ENCODE measurements around the gene ACACA. TPM values are rescaled to one million over a fixed set of nuclear protein-coding genes. Genes with fewer than 3 reads are reported as not detected.

ACACA gene
- total and polyA plus RNA-seq, 5 experiments from 2014 or later: 5.7 to 15.2 (median 9.0) TPM

GRCh38 chr17:37221865-37222264 is 184.8 kb downstream of the ACACA start:
- peaks cover 0 to 64% (median 7%) of the 10 kb centered on the region in 3 donors for H3K36me3 Mint-ChIP-seq
- H3K27me3 Mint-ChIP-seq: no peaks in the 10 kb centered on the region
- no peaks in the 10 kb centered on the region for H3K4me1 Mint-ChIP-seq
- POLR2A ChIA-PET: no interaction called here
- no peaks in the 10 kb centered on the region for H3K9me3 Mint-ChIP-seq
- peak overlapping the region in 1 of 10 donors; percentile 35 for H3K27ac Mint-ChIP-seq
- H3K4me3 Mint-ChIP-seq: no peak overlapping the region
- no peak for ATAC-seq
- DNase-seq: no peak

DNA sequence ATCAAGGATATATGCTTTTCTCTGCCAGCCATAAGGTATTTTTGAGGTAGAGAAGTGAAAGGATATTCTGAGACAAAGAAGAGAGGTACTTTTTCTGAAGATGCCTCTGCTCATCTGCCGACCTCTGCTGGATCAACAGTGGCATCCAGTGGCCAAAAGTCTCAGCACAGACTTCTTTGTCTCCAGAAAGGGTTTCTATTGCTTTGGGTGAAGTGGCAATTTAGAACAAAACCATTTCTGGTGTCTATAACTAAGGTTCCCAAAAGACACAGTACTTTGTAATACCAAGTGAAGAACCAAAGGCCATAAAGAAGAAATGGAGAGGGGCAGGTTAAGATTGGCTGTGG is 186.1 kb downstream of the ACACA start:
- H3K4me1 Mint-ChIP-seq: no peaks in the 10 kb centered on the region
- peaks cover 0 to 64% (median 8%) of the 10 kb centered on the region in 3 donors for H3K36me3 Mint-ChIP-seq
- peak in 3 of 10 donors; percentile 2 to 11 (median 7) for DNase-seq
- no peaks in the 10 kb centered on the region for H3K9me3 Mint-ChIP-seq
- peak overlapping the region in 3 of 10 donors; percentile 16 to 85 (median 27) for H3K27ac Mint-ChIP-seq
- POLR2A ChIA-PET: no interaction called here
- H3K4me3 Mint-ChIP-seq: no peak overlapping the region
- H3K27me3 Mint-ChIP-seq: no peaks in the 10 kb centered on the region
- ATAC-seq: no peak

DNA sequence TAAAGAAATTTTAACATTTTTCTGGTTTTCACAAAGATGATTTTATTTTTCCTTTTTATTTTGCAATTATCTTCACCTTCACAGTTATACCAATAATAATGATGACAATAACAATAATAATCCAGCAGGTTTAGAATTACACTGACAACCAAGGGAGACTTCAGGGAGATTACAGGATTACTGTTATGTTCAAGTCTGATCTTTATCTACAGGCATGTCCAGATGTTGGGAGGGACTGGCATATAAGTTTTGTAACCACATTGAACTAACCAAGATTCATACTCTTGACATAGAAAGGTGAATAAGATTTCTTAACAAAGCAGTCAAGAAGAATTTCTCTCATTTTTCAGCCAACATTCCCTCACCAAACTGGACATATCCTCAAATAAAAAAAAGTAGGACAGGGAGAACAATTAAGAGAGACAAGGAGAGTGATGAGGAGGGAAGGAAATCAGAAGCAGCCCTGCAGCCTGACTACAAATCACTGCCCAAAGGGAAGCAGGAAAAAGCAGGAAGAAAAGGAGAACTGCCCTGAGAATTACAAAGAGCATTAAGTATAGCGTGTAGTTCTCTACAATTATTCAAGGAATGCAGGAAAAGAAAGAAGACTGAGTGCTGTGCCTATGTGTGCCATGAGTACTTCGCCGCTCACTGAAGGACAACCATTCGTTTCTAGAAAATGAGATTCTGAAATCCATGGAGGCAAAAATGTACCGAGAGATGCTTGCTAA is 186.6 kb downstream of the ACACA start:
- H3K36me3 Mint-ChIP-seq: peaks cover 0 to 62% (median 8%) of the 10 kb centered on the region in 3 donors
- no peaks in the 10 kb centered on the region for H3K4me1 Mint-ChIP-seq
- no peak for DNase-seq
- no peaks in the 10 kb centered on the region for H3K27me3 Mint-ChIP-seq
- H3K4me3 Mint-ChIP-seq: no peak overlapping the region
- H3K9me3 Mint-ChIP-seq: no peaks in the 10 kb centered on the region
- ATAC-seq: no peak
- H3K27ac Mint-ChIP-seq: peak overlapping the region in 2 of 10 donors; percentile 27 to 85
- POLR2A ChIA-PET: no interaction called here

DNA sequence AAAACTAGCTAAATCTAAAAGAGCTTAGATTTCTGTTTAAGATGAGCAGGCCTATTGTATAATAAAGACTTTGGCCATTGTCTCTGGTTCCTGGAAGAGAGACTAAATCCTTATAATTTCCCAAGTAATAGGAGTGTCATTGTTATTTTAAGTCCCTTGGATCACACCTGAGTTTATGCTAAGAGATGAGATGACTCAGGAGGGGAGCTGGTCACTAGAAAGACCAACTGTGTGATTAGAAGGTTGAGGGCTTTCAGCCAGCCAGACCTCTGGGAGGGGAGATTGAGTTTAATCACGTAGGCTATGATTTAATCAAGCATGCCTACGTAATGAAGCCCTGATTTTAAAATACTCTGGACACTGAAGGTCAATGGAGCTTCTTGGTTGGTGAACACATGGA is 187.8 kb downstream of the ACACA start:
- Mint-ChIP-seq H3K36me3 (peaks cover 0 to 68% (median 8%) of the 10 kb centered on the region in 3 donors), H3K27ac (peak overlapping the region in 1 of 10 donors; percentile 28), H3K4me3 (no peak overlapping the region), H3K27me3 (no peaks in the 10 kb centered on the region), H3K9me3 (no peaks in the 10 kb centered on the region), H3K4me1 (no peaks in the 10 kb centered on the region)
- POLR2A ChIA-PET: no interaction called here
- ATAC-seq (no peak), DNase-seq (no peak)

- no peak for DNase-seq
- no peaks in the 10 kb centered on the region for H3K4me1 Mint-ChIP-seq
- no peaks in the 10 kb centered on the region for H3K27me3 Mint-ChIP-seq
- no peak overlapping the region for H3K4me3 Mint-ChIP-seq
- ATAC-seq: no peak
- peaks cover 0 to 58% (median 7%) of the 10 kb centered on the region in 3 donors for H3K36me3 Mint-ChIP-seq
- H3K9me3 Mint-ChIP-seq: no peaks in the 10 kb centered on the region
- POLR2A ChIA-PET: no interaction called here
- H3K27ac Mint-ChIP-seq: no peak overlapping the region
Measured at GRCh38 chr17:37214416-37214815, 192.2 kb downstream of the ACACA start.

GRCh38 chr17:37213927-37214326 is 192.7 kb downstream of the ACACA start:
- DNase-seq (no peak), ATAC-seq (no peak)
- Mint-ChIP-seq H3K4me1 (no peaks in the 10 kb centered on the region), H3K27me3 (no peaks in the 10 kb centered on the region), H3K36me3 (peaks cover 0 to 57% (median 7%) of the 10 kb centered on the region in 3 donors), H3K4me3 (no peak overlapping the region), H3K9me3 (no peaks in the 10 kb centered on the region), H3K27ac (no peak overlapping the region)
- POLR2A ChIA-PET: no interaction called here

- no peak overlapping the region for H3K4me3 Mint-ChIP-seq
- DNase-seq (no peak), ATAC-seq (no peak)
- no peaks in the 10 kb centered on the region for H3K27me3 Mint-ChIP-seq
- no peaks in the 10 kb centered on the region for H3K9me3 Mint-ChIP-seq
- POLR2A ChIA-PET: no interaction called here
- H3K4me1 Mint-ChIP-seq: no peaks in the 10 kb centered on the region
- no peak overlapping the region for H3K27ac Mint-ChIP-seq
- peaks cover 0 to 58% (median 8%) of the 10 kb centered on the region in 3 donors for H3K36me3 Mint-ChIP-seq
Measured at GRCh38 chr17:37212179-37212578, 194.5 kb downstream of the ACACA start.

GRCh38 chr17:37211136-37211535 is 195.5 kb downstream of the ACACA start:
- POLR2A ChIA-PET: no interaction called here
- Mint-ChIP-seq H3K36me3 (peaks cover 0 to 58% (median 10%) of the 10 kb centered on the region in 3 donors), H3K4me3 (no peak overlapping the region), H3K4me1 (no peaks in the 10 kb centered on the region), H3K27ac (no peak overlapping the region), H3K9me3 (no peaks in the 10 kb centered on the region), H3K27me3 (no peaks in the 10 kb centered on the region)
- DNase-seq (no peak), ATAC-seq (no peak)

GRCh38 chr17:37207103-37207502 is 199.5 kb downstream of the ACACA start:
- H3K4me3 Mint-ChIP-seq: no peak overlapping the region
- DNase-seq (no peak), ATAC-seq (no peak)
- peaks cover 0 to 3% (median 0%) of the 10 kb centered on the region in 4 donors for H3K4me1 Mint-ChIP-seq
- H3K36me3 Mint-ChIP-seq: peaks cover 6 to 70% (median 21%) of the 10 kb centered on the region in 3 donors
- no peaks in the 10 kb centered on the region for H3K9me3 Mint-ChIP-seq
- H3K27ac Mint-ChIP-seq: no peak overlapping the region
- POLR2A ChIA-PET: no interaction called here
- no peaks in the 10 kb centered on the region for H3K27me3 Mint-ChIP-seq

- POLR2A ChIA-PET: no interaction called here
- H3K27ac Mint-ChIP-seq: no peak overlapping the region
- ATAC-seq (no peak), DNase-seq (no peak)
- H3K9me3 Mint-ChIP-seq: no peaks in the 10 kb centered on the region
- H3K27me3 Mint-ChIP-seq: no peaks in the 10 kb centered on the region
- peaks cover 0 to 3% (median 0%) of the 10 kb centered on the region in 4 donors for H3K4me1 Mint-ChIP-seq
- peaks cover 6 to 69% (median 21%) of the 10 kb centered on the region in 3 donors for H3K36me3 Mint-ChIP-seq
- no peak overlapping the region for H3K4me3 Mint-ChIP-seq
Measured at GRCh38 chr17:37206299-37206698, 200.3 kb downstream of the ACACA start.

DNA sequence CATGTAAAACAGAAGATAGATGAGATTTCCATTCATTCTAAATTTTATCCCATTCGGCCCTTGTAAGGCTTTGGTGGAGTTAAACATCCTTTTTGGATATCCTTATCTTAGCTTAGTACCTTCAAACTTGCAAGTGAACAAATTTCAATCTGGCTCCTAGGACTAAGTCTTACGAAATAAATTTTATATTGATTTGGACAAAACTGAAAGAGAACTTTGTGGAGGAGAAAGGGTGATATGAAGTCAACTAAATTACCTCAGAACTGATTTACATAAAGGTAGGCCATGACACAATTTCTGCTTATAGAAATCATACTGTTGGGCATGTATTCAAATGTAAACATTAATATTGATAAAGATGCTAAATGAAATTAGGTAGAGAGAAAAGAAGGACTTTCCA is 206.1 kb downstream of the ACACA start:
- peaks cover 0 to 3% (median 0%) of the 10 kb centered on the region in 4 donors for H3K4me1 Mint-ChIP-seq
- no peaks in the 10 kb centered on the region for H3K9me3 Mint-ChIP-seq
- DNase-seq: no peak
- H3K36me3 Mint-ChIP-seq: peaks cover 6 to 67% (median 21%) of the 10 kb centered on the region in 3 donors
- H3K27me3 Mint-ChIP-seq: no peaks in the 10 kb centered on the region
- H3K4me3 Mint-ChIP-seq: no peak overlapping the region
- POLR2A ChIA-PET: no interaction called here
- no peak overlapping the region for H3K27ac Mint-ChIP-seq
- ATAC-seq: no peak

DNA sequence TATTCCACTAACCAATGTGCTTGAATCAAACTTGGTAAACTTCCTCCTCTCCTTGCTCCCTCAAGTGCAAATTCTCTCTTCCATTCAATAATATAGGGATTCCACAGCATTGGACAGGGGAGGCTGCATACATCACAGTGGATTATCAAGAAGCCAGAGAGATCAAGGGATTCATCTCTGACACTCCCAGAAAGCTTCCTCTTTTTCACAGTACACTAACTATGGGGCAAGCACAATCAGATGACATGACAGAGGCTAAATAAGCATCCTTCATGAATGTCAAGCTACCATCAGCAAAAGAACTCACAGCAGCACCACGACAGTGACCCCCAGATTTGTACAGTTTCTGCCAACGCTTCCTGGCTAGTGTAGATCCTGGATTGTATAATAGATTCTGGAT is 209.3 kb downstream of the ACACA start:
- Mint-ChIP-seq H3K9me3 (no peaks in the 10 kb centered on the region), H3K36me3 (peaks cover 0 to 59% (median 14%) of the 10 kb centered on the region in 3 donors), H3K4me3 (no peak overlapping the region), H3K27me3 (no peaks in the 10 kb centered on the region), H3K4me1 (no peaks in the 10 kb centered on the region), H3K27ac (no peak overlapping the region)
- ATAC-seq (no peak), DNase-seq (no peak)
- POLR2A ChIA-PET: no interaction called here

- DNase-seq (no peak), ATAC-seq (no peak)
- POLR2A ChIA-PET: no interaction called here
- H3K27ac Mint-ChIP-seq: no peak overlapping the region
- no peak overlapping the region for H3K4me3 Mint-ChIP-seq
- H3K27me3 Mint-ChIP-seq: no peaks in the 10 kb centered on the region
- H3K36me3 Mint-ChIP-seq: peaks cover 4 to 68% (median 19%) of the 10 kb centered on the region in 3 donors
- no peaks in the 10 kb centered on the region for H3K4me1 Mint-ChIP-seq
- no peaks in the 10 kb centered on the region for H3K9me3 Mint-ChIP-seq
Measured at GRCh38 chr17:37194208-37194607, 212.4 kb downstream of the ACACA start.

DNA sequence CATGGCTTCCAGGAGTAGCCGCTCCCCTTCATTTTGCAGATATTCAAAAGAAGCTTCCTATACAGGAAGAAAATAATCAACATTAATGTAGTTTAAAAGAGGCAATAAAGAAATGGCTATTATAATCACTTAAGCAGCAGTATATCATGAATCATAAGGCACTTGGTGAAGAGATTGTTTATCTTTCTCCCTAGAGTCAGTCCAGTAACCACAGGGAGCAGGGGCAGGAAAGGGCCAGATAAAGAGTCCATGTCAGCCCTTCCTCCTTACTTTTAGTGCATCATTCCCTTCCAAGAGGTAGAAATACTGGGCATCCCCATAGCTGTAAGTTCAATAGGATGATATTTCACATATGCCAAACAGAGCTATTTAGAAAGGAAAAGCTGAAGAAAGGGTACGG is 215.4 kb downstream of the ACACA start:
- no peaks in the 10 kb centered on the region for H3K9me3 Mint-ChIP-seq
- H3K36me3 Mint-ChIP-seq: peaks cover 13 to 83% (median 34%) of the 10 kb centered on the region in 3 donors
- DNase-seq: no peak
- H3K27me3 Mint-ChIP-seq: no peaks in the 10 kb centered on the region
- H3K27ac Mint-ChIP-seq: no peak overlapping the region
- POLR2A ChIA-PET: no interaction called here
- H3K4me1 Mint-ChIP-seq: no peaks in the 10 kb centered on the region
- ATAC-seq: no peak
- H3K4me3 Mint-ChIP-seq: no peak overlapping the region

All from naive thymus-derived CD8-positive, alpha-beta T cell (primary cell).